PC-9 (cell line): Measurements from ENCODE around the gene ANAPC5. TPM values are rescaled to one million over a fixed set of nuclear protein-coding genes. Genes with fewer than 3 reads are reported as not detected.

Experiments
- BruUV-seq: library from RNA; stranded (reverse); fragments of 400-500 nt; replicated peaks from 2 replicates; lab custom pipeline; 2021; lab: Mats Ljungman, UMichigan
- CTCF ChIA-PET: fragments of 300-600 bp; sonication (Branson Sonifier 250); formaldehyde crosslinking; loops from one replicate; lab custom pipeline; 2022; ENCODE audit warnings: antibody characterized with exemption; lab: Charles Lee
- POLR2A ChIA-PET: fragments of 300-600 bp; sonication (Branson Sonifier 250); formaldehyde crosslinking; loops from one replicate; lab custom pipeline; 2022; ENCODE audit warnings: antibody characterized with exemption; ENCODE audit not compliant: unreplicated experiment; lab: Charles Lee
- DNase-seq, 2 experiments: peaks; one replicate each; pipeline versions ENCODE4 v3.0.0 to v3.0.0-alpha.2; 2015 to 2022; ENCODE audit warnings: mixed read lengths in 1 of 2
- H2AFZ ChIP-seq: fragments of 200-600 bp; sonication (generic); 2 replicates; pipeline ENCODE4 v1.8.1; 2017; ENCODE audit warnings: antibody characterized with exemption
- H3F3A ChIP-seq: fragments of 200-600 bp; sonication (generic); 2 replicates; pipeline ENCODE4 v1.8.1; 2017; ENCODE audit warnings: antibody characterized with exemption, mild to moderate bottlenecking, low read depth; ENCODE audit not compliant: insufficient read depth
- H3K27ac ChIP-seq: fragments of 200-600 bp; sonication (generic); 2 replicates; pipeline ENCODE4 v1.6.1; 2016; ENCODE audit warnings: mixed run types
- H3K27me3 ChIP-seq: fragments of 200-600 bp; sonication (generic); 2 replicates; pipeline ENCODE4 v1.6.1; 2016; ENCODE audit warnings: low read depth, mixed run types; ENCODE audit not compliant: insufficient read depth
- H3K36me3 ChIP-seq: fragments of 200-600 bp; sonication (generic); 2 replicates; pipeline ENCODE4 v1.6.1; 2016; ENCODE audit warnings: low read depth, mixed run types
- H3K4me1 ChIP-seq: fragments of 200-600 bp; sonication (generic); replicated peaks from 2 replicates; pipeline ENCODE4 v1.6.1; 2016; ENCODE audit warnings: mixed run types; ENCODE audit not compliant: insufficient read depth
- H3K4me2 ChIP-seq: fragments of 200-600 bp; sonication (generic); 2 replicates; pipeline ENCODE4 v1.6.1; 2017; ENCODE audit warnings: mixed run types
- H3K4me3 ChIP-seq: fragments of 200-600 bp; sonication (generic); 2 replicates; pipeline ENCODE4 v1.6.1; 2016; ENCODE audit warnings: mixed run types
- H3K79me2 ChIP-seq: fragments of 200-600 bp; sonication (generic); 2 replicates; pipeline ENCODE4 v1.6.1; 2017; ENCODE audit warnings: low read depth, mixed run types
- H3K9me2 ChIP-seq: fragments of 200-600 bp; sonication (generic); 2 replicates; pipeline ENCODE4 v1.8.1; 2017; ENCODE audit warnings: mild to moderate bottlenecking; ENCODE audit not compliant: insufficient read depth
- H3K9me3 ChIP-seq: fragments of 200-600 bp; sonication (generic); 2 replicates; pipeline ENCODE4 v1.8.1; 2016; ENCODE audit warnings: low read depth; ENCODE audit not compliant: insufficient read depth
- H4K20me1 ChIP-seq: fragments of 200-600 bp; sonication (generic); 2 replicates; pipeline ENCODE4 v1.8.1; 2017; ENCODE audit not compliant: insufficient read depth
- EZH2 ChIP-seq: fragments of 200-600 bp; sonication (generic); IDR thresholded peaks from 2 replicates; pipeline ENCODE4 v1.8.0; 2017; ENCODE audit warnings: antibody characterized with exemption, low read depth
- intact Hi-C: fragments of 100-400 bp; cut with micrococcal nuclease; formaldehyde crosslinking; loops from one replicate; pipeline ENCODE4 v1.10.0; 2022; ENCODE audit not compliant: unreplicated experiment
- total RNA-seq: library from RNA; stranded (reverse); gene quantifications from 2 replicates; pipeline ENCODE4 v1.2.3, GENCODE V29; 2021
- TF ChIP-seq, protein P1 (sequence below): fragments of 200-600 bp; sonication (generic); conservative IDR thresholded peaks from 2 replicates; pipeline ENCODE4 v1.6.1; 2017; ENCODE audit warnings: mixed run types, antibody characterized with exemption, mild to moderate bottlenecking, moderate library complexity

The ANAPC5 gene
- total RNA-seq, 1 experiment from 2014 or later, result 93.6 TPM

DNA sequence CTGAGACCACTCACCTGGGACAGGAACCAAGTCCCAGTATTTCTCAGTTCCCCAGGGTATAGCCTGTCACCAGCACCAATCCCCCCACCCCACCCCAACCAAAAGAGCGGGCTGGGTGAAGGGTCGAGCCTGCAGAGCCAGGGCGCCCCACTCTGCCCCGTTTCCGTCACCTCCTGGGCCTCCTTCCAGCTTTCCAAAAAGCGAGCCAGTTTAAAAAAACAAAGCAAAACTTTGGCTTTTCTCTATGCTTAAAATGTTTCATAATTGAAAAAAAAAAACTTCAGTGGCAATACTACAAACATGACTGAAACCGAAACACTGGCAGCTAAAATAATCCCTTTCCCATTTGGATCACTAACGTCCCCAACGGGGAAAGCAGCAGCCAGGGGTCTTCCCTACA, 63.2 kb downstream of the ANAPC5 start:
- Histone ChIP-seq H3K36me3 (no peaks in the 10 kb centered on the region), H3K9me3 (no peaks in the 10 kb centered on the region), H4K20me1 (0 out of 2 replicates have a peak, but pooled peaks cover 3% of the 10 kb centered on the region), H3K4me2 (no peak overlapping the region), H3K79me2 (peaks cover 8% of the 10 kb centered on the region), H3K4me3 (no peak overlapping the region), H2AFZ (no peak overlapping the region), H3K27me3 (no peaks in the 10 kb centered on the region), H3K4me1 (no peaks in the 10 kb centered on the region), H3F3A (peaks cover 5% of the 10 kb centered on the region; the same call in 1 of the 2 replicates), H3K9me2 (no peaks in the 10 kb centered on the region), H3K27ac (no peak overlapping the region)
- no TSS peak for BruUV-seq
- intact Hi-C loops, result no loop called here
- POLR2A ChIA-PET, result no interaction called here
- TF ChIP-seq, protein P1, sequence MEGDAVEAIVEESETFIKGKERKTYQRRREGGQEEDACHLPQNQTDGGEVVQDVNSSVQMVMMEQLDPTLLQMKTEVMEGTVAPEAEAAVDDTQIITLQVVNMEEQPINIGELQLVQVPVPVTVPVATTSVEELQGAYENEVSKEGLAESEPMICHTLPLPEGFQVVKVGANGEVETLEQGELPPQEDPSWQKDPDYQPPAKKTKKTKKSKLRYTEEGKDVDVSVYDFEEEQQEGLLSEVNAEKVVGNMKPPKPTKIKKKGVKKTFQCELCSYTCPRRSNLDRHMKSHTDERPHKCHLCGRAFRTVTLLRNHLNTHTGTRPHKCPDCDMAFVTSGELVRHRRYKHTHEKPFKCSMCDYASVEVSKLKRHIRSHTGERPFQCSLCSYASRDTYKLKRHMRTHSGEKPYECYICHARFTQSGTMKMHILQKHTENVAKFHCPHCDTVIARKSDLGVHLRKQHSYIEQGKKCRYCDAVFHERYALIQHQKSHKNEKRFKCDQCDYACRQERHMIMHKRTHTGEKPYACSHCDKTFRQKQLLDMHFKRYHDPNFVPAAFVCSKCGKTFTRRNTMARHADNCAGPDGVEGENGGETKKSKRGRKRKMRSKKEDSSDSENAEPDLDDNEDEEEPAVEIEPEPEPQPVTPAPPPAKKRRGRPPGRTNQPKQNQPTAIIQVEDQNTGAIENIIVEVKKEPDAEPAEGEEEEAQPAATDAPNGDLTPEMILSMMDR, result no peak
- no peak for TF ChIP-seq EZH2
- CTCF ChIA-PET, result no interaction called here
- DNase-seq, result no peak

DNA sequence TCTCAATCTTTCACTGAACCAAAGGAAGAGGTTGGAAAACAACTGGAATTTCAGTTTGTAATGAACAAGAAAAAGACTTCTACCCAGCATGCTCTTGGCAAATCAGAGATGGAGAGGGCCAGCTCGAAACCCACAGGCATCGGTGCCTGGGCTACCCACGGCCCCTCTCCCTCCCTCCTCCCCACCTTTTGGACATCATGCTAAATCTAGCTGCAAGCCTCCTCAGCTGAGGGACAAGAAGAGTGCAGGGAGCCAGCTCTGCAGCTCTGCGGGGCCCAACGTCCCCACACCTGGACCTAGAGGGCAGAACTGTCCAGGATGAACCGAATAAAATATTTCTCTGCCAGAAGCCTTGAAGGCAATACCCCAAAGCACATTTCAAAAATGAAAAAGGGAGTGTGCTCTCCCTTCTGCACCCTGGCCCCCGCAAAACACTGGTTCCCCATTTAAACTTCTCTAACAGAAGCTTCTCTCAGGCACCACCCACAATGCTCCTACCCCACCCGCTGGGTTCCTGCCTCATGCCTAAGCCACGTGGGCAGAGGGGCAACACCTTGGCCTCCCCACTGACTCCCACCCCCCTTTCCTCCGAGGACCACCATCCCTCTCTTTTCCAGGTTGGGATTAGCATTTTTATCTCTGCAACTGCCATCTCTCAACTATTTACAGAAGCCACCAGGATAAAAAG, 63.9 kb downstream of the ANAPC5 start:
- Histone ChIP-seq H3K79me2 (peaks cover 4% of the 10 kb centered on the region), H3K36me3 (no peaks in the 10 kb centered on the region), H3K27me3 (no peaks in the 10 kb centered on the region), H2AFZ (no peak overlapping the region), H4K20me1 (no peaks in the 10 kb centered on the region), H3K4me1 (no peaks in the 10 kb centered on the region), H3K27ac (no peak overlapping the region), H3K9me3 (no peaks in the 10 kb centered on the region), H3K4me3 (no peak overlapping the region), H3K4me2 (no peak overlapping the region), H3F3A (peaks cover 5% of the 10 kb centered on the region; the same call in 1 of the 2 replicates), H3K9me2 (no peaks in the 10 kb centered on the region)
- DNase-seq, result no peak
- BruUV-seq, result no TSS peak
- intact Hi-C loops, result no loop called here
- ChIA-PET POLR2A (no interaction called here), CTCF (no interaction called here)
- TF ChIP-seq, protein P1, result no peak
- TF ChIP-seq EZH2, result no peak

DNA sequence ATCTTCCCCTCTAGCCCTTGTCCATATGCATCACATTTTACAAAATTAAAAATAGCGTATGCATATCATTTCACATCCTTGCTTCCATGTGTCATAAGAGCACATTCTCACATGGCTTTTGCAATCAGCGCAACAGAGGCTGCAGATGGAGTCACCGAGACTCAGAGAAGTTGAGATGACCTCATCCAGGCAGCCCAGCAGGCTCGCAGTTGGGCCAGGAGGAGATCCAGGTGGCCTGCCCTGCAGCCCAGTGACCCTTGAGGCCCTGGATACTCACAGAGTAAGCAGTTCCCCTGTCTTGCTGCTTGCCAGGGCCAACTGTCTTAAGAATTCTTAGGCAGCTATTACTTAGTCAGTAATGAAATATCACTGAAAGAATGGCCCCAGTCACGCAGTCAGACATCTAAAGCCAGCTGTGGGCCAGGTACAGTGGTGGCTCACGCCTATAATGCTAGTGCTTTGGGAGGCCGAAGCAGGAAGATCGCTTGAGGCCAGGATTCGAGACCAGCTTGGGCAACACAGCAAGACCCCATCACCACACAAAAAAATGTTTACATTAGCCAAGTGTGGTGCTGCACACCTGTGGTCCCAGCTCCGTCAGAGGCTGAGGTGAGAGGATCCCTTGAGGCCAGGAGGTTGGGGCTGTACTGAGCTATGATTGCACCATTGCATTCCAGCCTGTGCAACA, 64.8 kb downstream of the ANAPC5 start:
- no peak for TF ChIP-seq EZH2
- TF ChIP-seq, protein P1, result no peak
- no peaks in the 10 kb centered on the region for H3K9me2 ChIP-seq
- ChIA-PET CTCF (no interaction called here), POLR2A (no interaction called here)
- H4K20me1 ChIP-seq, result no peaks in the 10 kb centered on the region
- H3K4me1 ChIP-seq, result no peaks in the 10 kb centered on the region
- peaks cover 5% of the 10 kb centered on the region; the same call in 1 of the 2 replicates for H3F3A ChIP-seq
- BruUV-seq, result no TSS peak
- peaks cover under 1% of the 10 kb centered on the region; the same call in 1 of the 2 replicates for H3K79me2 ChIP-seq
- H3K36me3 ChIP-seq, result no peaks in the 10 kb centered on the region
- no peaks in the 10 kb centered on the region for H3K9me3 ChIP-seq
- H3K4me3 ChIP-seq, result no peak overlapping the region
- no peak overlapping the region for H3K4me2 ChIP-seq
- no peaks in the 10 kb centered on the region for H3K27me3 ChIP-seq
- DNase-seq, result no peak
- intact Hi-C loops, result no loop called here
- H2AFZ ChIP-seq, result no peak overlapping the region
- no peak overlapping the region for H3K27ac ChIP-seq
